Measurements from ENCODE around the gene WDPCP.
"Not testable (repeated sequence)": the region's sequence is repeated elsewhere in the genome, so short reads cannot be mapped to it uniquely, and the experiment has no call there.

Gene WDPCP

GRCh38 chr2:63249161-63249560 lies 339.1 kb downstream of the WDPCP start:
- H3K27me3 Mint-ChIP-seq, result no peaks in the 10 kb centered on the region
- peaks cover 30% of the 10 kb centered on the region for H3K9me3 Mint-ChIP-seq
- H3K4me3 Mint-ChIP-seq, result no peak overlapping the region
- no peaks in the 10 kb centered on the region for H3K4me1 Mint-ChIP-seq
- H3K27ac Mint-ChIP-seq, result no peak overlapping the region
- peaks cover 34% of the 10 kb centered on the region for H3K36me3 Mint-ChIP-seq

GRCh38 chr2:63242747-63243146 lies 345.5 kb downstream of the WDPCP start:
- Mint-ChIP-seq H3K9me3 (peaks cover 18% of the 10 kb centered on the region), H3K4me1 (no peaks in the 10 kb centered on the region), H3K36me3 (peaks cover 21% of the 10 kb centered on the region), H3K27me3 (no peaks in the 10 kb centered on the region), H3K4me3 (no peak overlapping the region), H3K27ac (no peak overlapping the region)

- H3K9me3 Mint-ChIP-seq, result peaks cover 5% of the 10 kb centered on the region
- peaks cover 8% of the 10 kb centered on the region for H3K36me3 Mint-ChIP-seq
- no peak overlapping the region for H3K4me3 Mint-ChIP-seq
- H3K27me3 Mint-ChIP-seq, result no peaks in the 10 kb centered on the region
- no peaks in the 10 kb centered on the region for H3K4me1 Mint-ChIP-seq
- H3K27ac Mint-ChIP-seq, result no peak overlapping the region
Measured at GRCh38 chr2:63225964-63226686, 362.2 kb downstream of the WDPCP start.

GRCh38 chr2:63218800-63219526 lies 369.3 kb downstream of the WDPCP start:
- H3K27me3 Mint-ChIP-seq, result no peaks in the 10 kb centered on the region
- H3K9me3 Mint-ChIP-seq, result peaks cover 13% of the 10 kb centered on the region
- no peaks in the 10 kb centered on the region for H3K4me1 Mint-ChIP-seq
- peaks cover 9% of the 10 kb centered on the region for H3K36me3 Mint-ChIP-seq
- no peak overlapping the region for H3K27ac Mint-ChIP-seq
- H3K4me3 Mint-ChIP-seq, result no peak overlapping the region

GRCh38 chr2:63195310-63195709 lies 393.0 kb downstream of the WDPCP start:
- Mint-ChIP-seq H3K9me3 (peaks cover 5% of the 10 kb centered on the region), H3K36me3 (peaks cover 15% of the 10 kb centered on the region), H3K27me3 (no peaks in the 10 kb centered on the region), H3K4me3 (no peak overlapping the region), H3K27ac (no peak overlapping the region), H3K4me1 (no peaks in the 10 kb centered on the region)

- H3K27me3 Mint-ChIP-seq, result no peaks in the 10 kb centered on the region
- H3K4me1 Mint-ChIP-seq, result no peaks in the 10 kb centered on the region
- H3K27ac Mint-ChIP-seq, result no peak overlapping the region
- H3K36me3 Mint-ChIP-seq, result peaks cover 19% of the 10 kb centered on the region
- peaks cover 14% of the 10 kb centered on the region for H3K9me3 Mint-ChIP-seq
- no peak overlapping the region for H3K4me3 Mint-ChIP-seq
Measured at GRCh38 chr2:63194175-63194574, 394.1 kb downstream of the WDPCP start.

GRCh38 chr2:63192889-63193774 lies 395.1 kb downstream of the WDPCP start:
- H3K4me3 Mint-ChIP-seq, result no peak overlapping the region
- peaks cover 26% of the 10 kb centered on the region for H3K36me3 Mint-ChIP-seq
- H3K27ac Mint-ChIP-seq, result no peak overlapping the region
- no peaks in the 10 kb centered on the region for H3K27me3 Mint-ChIP-seq
- no peaks in the 10 kb centered on the region for H3K4me1 Mint-ChIP-seq
- H3K9me3 Mint-ChIP-seq, result peaks cover 24% of the 10 kb centered on the region

GRCh38 chr2:63192169-63192888 lies 395.9 kb downstream of the WDPCP start:
- Mint-ChIP-seq H3K4me3 (no peak overlapping the region), H3K36me3 (peaks cover 29% of the 10 kb centered on the region), H3K4me1 (no peaks in the 10 kb centered on the region), H3K27me3 (no peaks in the 10 kb centered on the region), H3K27ac (no peak overlapping the region), H3K9me3 (peaks cover 33% of the 10 kb centered on the region)

- Mint-ChIP-seq H3K27ac (no peak overlapping the region), H3K9me3 (peaks cover 44% of the 10 kb centered on the region), H3K27me3 (no peaks in the 10 kb centered on the region), H3K4me3 (no peak overlapping the region), H3K36me3 (peaks cover 29% of the 10 kb centered on the region), H3K4me1 (no peaks in the 10 kb centered on the region)
Measured at GRCh38 chr2:63189026-63189425, 399.3 kb downstream of the WDPCP start.

- no peaks in the 10 kb centered on the region for H3K4me1 Mint-ChIP-seq
- peaks cover 28% of the 10 kb centered on the region for H3K36me3 Mint-ChIP-seq
- no peak overlapping the region for H3K27ac Mint-ChIP-seq
- H3K27me3 Mint-ChIP-seq, result no peaks in the 10 kb centered on the region
- H3K9me3 Mint-ChIP-seq, result peaks cover 49% of the 10 kb centered on the region
- no peak overlapping the region for H3K4me3 Mint-ChIP-seq
Measured at GRCh38 chr2:63186331-63186730, 401.9 kb downstream of the WDPCP start.

- Mint-ChIP-seq H3K27me3 (no peaks in the 10 kb centered on the region), H3K4me1 (no peaks in the 10 kb centered on the region), H3K9me3 (peaks cover 9% of the 10 kb centered on the region), H3K27ac (no peak overlapping the region), H3K4me3 (no peak overlapping the region), H3K36me3 (peaks cover 16% of the 10 kb centered on the region)
Measured at GRCh38 chr2:63163161-63163820, 425.0 kb downstream of the WDPCP start.

- no peaks in the 10 kb centered on the region for H3K27me3 Mint-ChIP-seq
- H3K4me3 Mint-ChIP-seq, result no peak overlapping the region
- H3K9me3 Mint-ChIP-seq, result no peaks in the 10 kb centered on the region
- no peaks in the 10 kb centered on the region for H3K4me1 Mint-ChIP-seq
- no peak overlapping the region for H3K27ac Mint-ChIP-seq
- H3K36me3 Mint-ChIP-seq, result peaks cover 4% of the 10 kb centered on the region
Measured at GRCh38 chr2:63159262-63159661, 429.0 kb downstream of the WDPCP start.

GRCh38 chr2:63136683-63137082 lies 451.6 kb downstream of the WDPCP start:
- not testable (repeated sequence) for H3K4me3 Mint-ChIP-seq, H3K4me1 Mint-ChIP-seq, H3K27ac Mint-ChIP-seq, H3K27me3 Mint-ChIP-seq
- peaks cover 36% of the 10 kb centered on the region for H3K36me3 Mint-ChIP-seq
- peaks cover 30% of the 10 kb centered on the region for H3K9me3 Mint-ChIP-seq

- H3K27ac Mint-ChIP-seq, result no peak overlapping the region
- H3K4me1 Mint-ChIP-seq, result no peaks in the 10 kb centered on the region
- H3K4me3 Mint-ChIP-seq, result no peak overlapping the region
- peaks cover 31% of the 10 kb centered on the region for H3K9me3 Mint-ChIP-seq
- no peaks in the 10 kb centered on the region for H3K27me3 Mint-ChIP-seq
- H3K36me3 Mint-ChIP-seq, result peaks cover 31% of the 10 kb centered on the region
Measured at GRCh38 chr2:63132020-63132419, 456.3 kb downstream of the WDPCP start.

- H3K4me3 Mint-ChIP-seq, result no peak overlapping the region
- no peaks in the 10 kb centered on the region for H3K27me3 Mint-ChIP-seq
- peaks cover 26% of the 10 kb centered on the region for H3K9me3 Mint-ChIP-seq
- H3K27ac Mint-ChIP-seq, result no peak overlapping the region
- no peaks in the 10 kb centered on the region for H3K4me1 Mint-ChIP-seq
- peaks cover 26% of the 10 kb centered on the region for H3K36me3 Mint-ChIP-seq
Measured at GRCh38 chr2:63131196-63131595, 457.1 kb downstream of the WDPCP start.
